DOHH2 (cell line): ENCODE data around the gene RMND5A.

Source experiments
- EZH2phosphoT487 ChIP-seq: fragments of 200-600 bp; sonication (generic); IDR thresholded peaks from 2 replicates; pipeline ENCODE4 v1.6.1; 2017; ENCODE audit warnings: borderline replicate concordance, mild to moderate bottlenecking, antibody characterized with exemption, low read length, moderate library complexity, mixed read lengths
- TF ChIP-seq, protein P1 (sequence below): fragments of 200-600 bp; sonication (generic); IDR thresholded peaks from one replicate; pipeline ENCODE4 v1.5.1; 2014; ENCODE audit warnings: antibody characterized with exemption, mild to moderate bottlenecking, low read depth, low read length; ENCODE audit not compliant: poor library complexity, severe bottlenecking

GRCh38 chr2:86703704-86704361, 16.3 kb upstream of the RMND5A start:
- TF ChIP-seq, protein P1, sequence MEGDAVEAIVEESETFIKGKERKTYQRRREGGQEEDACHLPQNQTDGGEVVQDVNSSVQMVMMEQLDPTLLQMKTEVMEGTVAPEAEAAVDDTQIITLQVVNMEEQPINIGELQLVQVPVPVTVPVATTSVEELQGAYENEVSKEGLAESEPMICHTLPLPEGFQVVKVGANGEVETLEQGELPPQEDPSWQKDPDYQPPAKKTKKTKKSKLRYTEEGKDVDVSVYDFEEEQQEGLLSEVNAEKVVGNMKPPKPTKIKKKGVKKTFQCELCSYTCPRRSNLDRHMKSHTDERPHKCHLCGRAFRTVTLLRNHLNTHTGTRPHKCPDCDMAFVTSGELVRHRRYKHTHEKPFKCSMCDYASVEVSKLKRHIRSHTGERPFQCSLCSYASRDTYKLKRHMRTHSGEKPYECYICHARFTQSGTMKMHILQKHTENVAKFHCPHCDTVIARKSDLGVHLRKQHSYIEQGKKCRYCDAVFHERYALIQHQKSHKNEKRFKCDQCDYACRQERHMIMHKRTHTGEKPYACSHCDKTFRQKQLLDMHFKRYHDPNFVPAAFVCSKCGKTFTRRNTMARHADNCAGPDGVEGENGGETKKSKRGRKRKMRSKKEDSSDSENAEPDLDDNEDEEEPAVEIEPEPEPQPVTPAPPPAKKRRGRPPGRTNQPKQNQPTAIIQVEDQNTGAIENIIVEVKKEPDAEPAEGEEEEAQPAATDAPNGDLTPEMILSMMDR: no peak
- TF ChIP-seq EZH2phosphoT487: no peak
